HEK293 (cell line): ENCODE data around the gene ROR2.

Experiments used
- CTCF ChIA-PET: fragments of 350-600 bp; formaldehyde crosslinking; extraction: SDS; loops from one replicate; lab custom pipeline; 2021; ENCODE audit warnings: antibody characterized with exemption; lab: Yijun Ruan, JAX
- POLR2A ChIA-PET: fragments of 300-600 bp; formaldehyde crosslinking; extraction: SDS; loops from one replicate; lab custom pipeline; 2020; ENCODE audit warnings: antibody characterized with exemption, inconsistent platforms; lab: Yijun Ruan, JAX
- H3K27ac ChIP-seq: fragments of 200-500 bp; sonication (Bioruptor generic); 2 replicates; pipeline ENCODE4 v1.5.1; 2014; ENCODE audit warnings: low read depth, low read length, control low read depth, inconsistent platforms; ENCODE audit errors: extremely low read depth
- H3K36me3 ChIP-seq, 2 experiments: fragments of 200-500 bp in 1 of 2; sonication (Bioruptor generic) in 1 of 2; 1 replicate in 1 of 2; 2 replicates in 1 of 2; pipeline ENCODE4 v1.5.1; 2014 to 2017; ENCODE audit warnings: inconsistent platforms in 2 of 2, low read length in 2 of 2; ENCODE audit not compliant: control insufficient read depth in 2 of 2, insufficient read depth in 1 of 2
- H3K4me1 ChIP-seq: fragments of 200-500 bp; sonication (Bioruptor generic); 2 replicates; pipeline ENCODE4 v1.5.1; 2014; ENCODE audit warnings: mild to moderate bottlenecking, low read length, inconsistent platforms; ENCODE audit not compliant: control insufficient read depth, insufficient read depth
- H3K4me3 ChIP-seq: 2 replicates; pipeline ENCODE4 v1.5.1; 2011; ENCODE audit warnings: low read depth, mild to moderate bottlenecking, control low read depth, low read length, moderate library complexity
- H3K9me3 ChIP-seq: fragments of 200-500 bp; sonication (Bioruptor generic); 2 replicates; pipeline ENCODE4 v1.5.1; 2014; ENCODE audit warnings: low read depth, low read length, inconsistent platforms; ENCODE audit not compliant: control insufficient read depth, insufficient read depth
- REST ChIP-seq: fragments of 450-650 bp; formaldehyde crosslinking; IDR thresholded peaks from 2 replicates; pipeline ENCODE4 v1.5.1; 2016; ENCODE audit warnings: missing biosample characterization, missing genetic modification characterization
- ZFHX2 ChIP-seq: fragments of 450-650 bp; formaldehyde crosslinking; conservative IDR thresholded peaks from 2 replicates; pipeline ENCODE4 v1.5.1; 2016; ENCODE audit warnings: missing biosample characterization, missing genetic modification characterization
- ZNF391 ChIP-seq: fragments of 450-650 bp; formaldehyde crosslinking; IDR thresholded peaks from 2 replicates; pipeline ENCODE4 v1.5.1; 2016; ENCODE audit warnings: low read depth, missing biosample characterization, missing genetic modification characterization, borderline replicate concordance
- ZNF521 ChIP-seq: fragments of 450-650 bp; formaldehyde crosslinking; IDR thresholded peaks from 2 replicates; pipeline ENCODE4 v1.5.1; 2017; ENCODE audit warnings: missing biosample characterization, mild to moderate bottlenecking, missing genetic modification characterization
- ZNF623 ChIP-seq: fragments of 450-650 bp; formaldehyde crosslinking; IDR thresholded peaks from 2 replicates; pipeline ENCODE4 v1.5.1; 2016; ENCODE audit warnings: missing biosample characterization, missing genetic modification characterization
- ZNF645 ChIP-seq: fragments of 450-650 bp; formaldehyde crosslinking; IDR thresholded peaks from 2 replicates; pipeline ENCODE4; 2016; ENCODE audit warnings: missing biosample characterization, missing genetic modification characterization
- ZNF660 ChIP-seq: fragments of 450-650 bp; IDR thresholded peaks from 2 replicates; pipeline ENCODE4 v1.5.1; 2018; ENCODE audit warnings: missing biosample characterization, mild to moderate bottlenecking, missing genetic modification characterization
- ZNF692 ChIP-seq: fragments of 450-650 bp; formaldehyde crosslinking; IDR thresholded peaks from 2 replicates; pipeline ENCODE4 v1.5.1; 2016; ENCODE audit warnings: missing biosample characterization, missing genetic modification characterization
- ZNF704 ChIP-seq: fragments of 450-650 bp; formaldehyde crosslinking; IDR thresholded peaks from 2 replicates; pipeline ENCODE4 v1.5.1; 2016; ENCODE audit warnings: missing biosample characterization, missing genetic modification characterization
- ZSCAN18 ChIP-seq: fragments of 450-650 bp; formaldehyde crosslinking; IDR thresholded peaks from 2 replicates; pipeline ENCODE4 v1.5.1; 2016; ENCODE audit warnings: missing biosample characterization, missing genetic modification characterization

ROR2 gene

GRCh38 chr9:91840469-91840868 is 109.6 kb downstream of the ROR2 start:
- H3K4me3 ChIP-seq: no peak overlapping the region
- POLR2A ChIA-PET: no interaction called here
- no peak overlapping the region for H3K27ac ChIP-seq
- no peak for TF ChIP-seq ZNF660 (tag by site-specific recombination)
- TF ChIP-seq ZNF692 (tag by site-specific recombination): 0 out of 2 replicates have a peak, but pooled peaks have one; percentile 6
- CTCF ChIA-PET: interaction anchor here (0.6 to 1.1 kb wide), 3 partner anchors 94 to 796 kb away, joined by 3 read pairs; no protein-coding TSS in a partner anchor
- peaks cover 19% of the 10 kb centered on the region for H3K4me1 ChIP-seq
- no peaks in the 10 kb centered on the region for H3K9me3 ChIP-seq
- H3K36me3 ChIP-seq: no peaks in the 10 kb centered on the region

- H3K36me3 ChIP-seq: no peaks in the 10 kb centered on the region
- POLR2A ChIA-PET: no interaction called here
- CTCF ChIA-PET: interaction anchor here (0.6 kb wide), 2 partner anchors 95 to 796 kb away, joined by 3 read pairs; no protein-coding TSS in a partner anchor
- peaks cover 23% of the 10 kb centered on the region for H3K4me1 ChIP-seq
- H3K27ac ChIP-seq: no peak overlapping the region
- no peak overlapping the region for H3K4me3 ChIP-seq
- no peak for TF ChIP-seq ZSCAN18 (tag by site-specific recombination)
- no peak for TF ChIP-seq ZNF704
- no peak for TF ChIP-seq ZNF521 (tag by site-specific recombination)
- no peak for TF ChIP-seq ZNF391 (tag by site-specific recombination)
- TF ChIP-seq REST (tag by site-specific recombination): no peak
- TF ChIP-seq ZFHX2: no peak
- TF ChIP-seq ZNF692 (tag by site-specific recombination): 0 out of 2 replicates have a peak, but pooled peaks have one; percentile 45
- no peak for TF ChIP-seq ZNF645 (tag by site-specific recombination)
- no peak for TF ChIP-seq ZNF623 (tag by site-specific recombination)
- TF ChIP-seq, all 188 proteins: peak for 1
- H3K9me3 ChIP-seq: no peaks in the 10 kb centered on the region
Measured at GRCh38 chr9:91839926-91840465, 110.0 kb downstream of the ROR2 start.
